HCT116 (cell line): ENCODE measurements around the gene PIP4K2B. TPM values are rescaled to one million over a fixed set of nuclear protein-coding genes. Genes with fewer than 3 reads are reported as not detected.

ENCODE experiments used
- ATAC-seq: fragments of 200-7000 bp; cut with Tn5 transposase; 2 replicates; pipeline ENCODE4 v1.9.1; 2020; ENCODE audit warnings: mild to moderate bottlenecking, moderate library complexity
- BruUV-seq: library from RNA; stranded (reverse); fragments of 400-500 nt; replicated peaks from 2 replicates; lab custom pipeline; 2021; lab: Mats Ljungman, UMichigan
- CTCF ChIA-PET: fragments of 300-600 bp; sonication (Branson Sonifier 250); formaldehyde crosslinking; loops from one replicate; lab custom pipeline; 2021; ENCODE audit warnings: antibody characterized with exemption; lab: Charles Lee
- POLR2A ChIA-PET: fragments of 300-600, 350-600 bp; sonication (Branson Sonifier 250); formaldehyde crosslinking; loops from one replicate; lab custom pipeline; 2021; ENCODE audit warnings: antibody characterized with exemption; lab: Charles Lee
- RAD21 ChIA-PET, 2 experiments: fragments of 300-600 bp; sonication (Branson Sonifier 250); formaldehyde crosslinking; loops; one replicate each; lab custom pipeline; 2023; ENCODE audit warnings: low total read pairs in 2 of 2; ENCODE audit not compliant: uncharacterized antibody in 2 of 2, unreplicated experiment in 2 of 2, low non-redundant PET in 1 of 2; lab: Charles Lee
- DNase-seq: peaks from one replicate; pipeline ENCODE4 v3.0.0-alpha.2; 2010; ENCODE audit warnings: low read depth, low spot score
- H2AFZ ChIP-seq: fragments of 200-600 bp; shearing (Covaris generic), sonication (generic); 2 replicates; pipeline ENCODE4 v1.6.1; 2017; ENCODE audit warnings: low read depth, mixed run types, mixed read lengths, antibody characterized with exemption, low read length; ENCODE audit not compliant: poor library complexity, severe bottlenecking
- H3K27ac ChIP-seq: 2 replicates; pipeline ENCODE4 v1.5.1; 2012; ENCODE audit warnings: low read depth, low read length
- H3K27me3 ChIP-seq: fragments of 200-600 bp; sonication (generic); 2 replicates; pipeline ENCODE4 v1.6.1; 2016; ENCODE audit warnings: mixed run types, low read length, mixed read lengths; ENCODE audit not compliant: insufficient read depth
- H3K36me3 ChIP-seq, 2 experiments: fragments of 200-500 bp in 1 of 2; fragments of 200-600 bp in 1 of 2; sonication (Bioruptor generic) in 1 of 2; sonication (generic) in 1 of 2; 2 replicates each; pipeline versions ENCODE4 v1.5.1 to v1.6.1; 2014 to 2016; ENCODE audit warnings: low read length in 2 of 2, inconsistent platforms in 1 of 2, mixed read lengths in 1 of 2, mixed run types in 1 of 2; ENCODE audit not compliant: insufficient read depth in 2 of 2, control insufficient read depth in 1 of 2
- H3K4me1 ChIP-seq, 2 experiments: fragments of 200-600 bp in 1 of 2; sonication (generic) in 1 of 2; 2 replicates each; pipeline versions ENCODE4 v1.5.1 to v1.6.1; 2012 to 2017; ENCODE audit warnings: low read length in 2 of 2, inconsistent platforms in 1 of 2, mild to moderate bottlenecking in 1 of 2, mixed read lengths in 1 of 2, mixed run types in 1 of 2, moderate library complexity in 1 of 2; ENCODE audit not compliant: insufficient read depth in 2 of 2, control insufficient read depth in 1 of 2
- H3K4me2 ChIP-seq: fragments of 200-600 bp; sonication (generic); 2 replicates; pipeline ENCODE4 v1.6.1; 2017; ENCODE audit warnings: mixed run types, low read length, mixed read lengths
- H3K4me3 ChIP-seq, 2 experiments: fragments of 200-600 bp in 1 of 2; sonication (generic) in 1 of 2; replicated peaks in 1 of 2; 2 replicates each; pipeline ENCODE4 v1.5.1; 2011 to 2016; ENCODE audit warnings: low read length in 2 of 2, control low read depth in 1 of 2, low read depth in 1 of 2, mild to moderate bottlenecking in 1 of 2, mixed read lengths in 1 of 2, mixed run types in 1 of 2
- H3K79me2 ChIP-seq: fragments of 200-600 bp; sonication (generic); 2 replicates; pipeline ENCODE4 v1.6.1; 2017; ENCODE audit warnings: mild to moderate bottlenecking, mixed run types, low read length, moderate library complexity, mixed read lengths; ENCODE audit not compliant: insufficient read depth
- H3K9ac ChIP-seq: fragments of 200-600 bp; sonication (generic); 2 replicates; pipeline ENCODE4 v1.6.1; 2016; ENCODE audit warnings: low read length, mixed read lengths
- H3K9me2 ChIP-seq: fragments of 200-600 bp; sonication (generic), shearing (Covaris generic); 2 replicates; pipeline ENCODE4 v1.6.1; 2017; ENCODE audit warnings: mixed run types, mild to moderate bottlenecking, moderate library complexity; ENCODE audit not compliant: insufficient read depth
- H3K9me3 ChIP-seq, 2 experiments: fragments of 200-500 bp in 1 of 2; fragments of 200-600 bp in 1 of 2; sonication (Bioruptor generic) in 1 of 2; sonication (generic) in 1 of 2; 2 replicates each; pipeline ENCODE4 v1.6.1; 2014 to 2017; ENCODE audit warnings: low read length in 2 of 2, mixed read lengths in 2 of 2, inconsistent platforms in 1 of 2, low read depth in 1 of 2, mild to moderate bottlenecking in 1 of 2, mixed run types in 1 of 2, moderate library complexity in 1 of 2; ENCODE audit not compliant: control insufficient read depth in 1 of 2, insufficient read depth in 1 of 2
- H4K20me1 ChIP-seq: fragments of 200-600 bp; sonication (generic), shearing (Covaris generic); 2 replicates; pipeline ENCODE4 v1.6.1; 2017; ENCODE audit warnings: mixed run types, mild to moderate bottlenecking, moderate library complexity; ENCODE audit not compliant: insufficient read depth
- CEBPB ChIP-seq: IDR thresholded peaks from 2 replicates; pipeline ENCODE4 v1.6.1; 2012; ENCODE audit warnings: low read depth
- EZH2 ChIP-seq: fragments of 200-600 bp; sonication (generic); IDR thresholded peaks from 2 replicates; pipeline ENCODE4 v1.6.1; 2017; ENCODE audit warnings: antibody characterized with exemption, mixed run types
- EZH2phosphoT487 ChIP-seq: fragments of 200-600 bp; IDR thresholded peaks from 2 replicates; pipeline ENCODE4 v1.6.1; 2018; ENCODE audit warnings: antibody characterized with exemption, borderline replicate concordance
- FOSL1 ChIP-seq: IDR thresholded peaks from 2 replicates; pipeline ENCODE4 v1.6.1; 2012; ENCODE audit warnings: low read depth
- POLR2A ChIP-seq: IDR thresholded peaks from 2 replicates; pipeline ENCODE4 v1.7.0; 2011; ENCODE audit warnings: borderline replicate concordance; ENCODE audit not compliant: insufficient read depth, insufficient read length; ENCODE audit errors: extremely low read depth
- RAD21 ChIP-seq: IDR thresholded peaks from 2 replicates; pipeline ENCODE4 v1.6.1; 2012; ENCODE audit warnings: low read depth, mild to moderate bottlenecking
- TCF7L2 ChIP-seq: IDR thresholded peaks from 2 replicates; pipeline ENCODE4 v1.7.0; 2011; ENCODE audit warnings: borderline replicate concordance, inconsistent platforms; ENCODE audit not compliant: insufficient read depth, insufficient read length; ENCODE audit errors: extremely low read depth
- YY1 ChIP-seq: IDR thresholded peaks from 2 replicates; pipeline ENCODE4 v1.6.1; 2011; ENCODE audit warnings: low read length, low read depth, moderate library complexity, mild to moderate bottlenecking; ENCODE audit not compliant: insufficient replicate concordance; ENCODE audit errors: extremely low read depth
- ZFX ChIP-seq: fragments of 450-650 bp; IDR thresholded peaks from 2 replicates; pipeline ENCODE4 v1.6.1; 2017
- ZNF274 ChIP-seq: fragments of 200-500 bp; sonication (Bioruptor generic); IDR thresholded peaks from 2 replicates; pipeline ENCODE4 v1.6.1; 2014; ENCODE audit warnings: mild to moderate bottlenecking, low read depth, low read length, inconsistent platforms
- intact Hi-C: fragments of 100-400 bp; cut with micrococcal nuclease; formaldehyde crosslinking; loops from 2 replicates; pipeline ENCODE4 v1.10.0; 2022
- total RNA-seq: library from RNA; stranded (reverse); gene quantifications from one replicate; pipeline ENCODE4 v1.2.1, GENCODE V29; 2021; ENCODE audit not compliant: unreplicated experiment
- TF ChIP-seq, protein P1 (sequence below): IDR thresholded peaks from 2 replicates; pipeline ENCODE4 v1.6.1; 2012
- TF ChIP-seq, protein P2 (sequence below): IDR thresholded peaks from 2 replicates; pipeline ENCODE4 v1.6.1; 2011; ENCODE audit warnings: mild to moderate bottlenecking, low read length, moderate library complexity; ENCODE audit not compliant: insufficient replicate concordance; ENCODE audit errors: extremely low read depth

Gene PIP4K2B
- total RNA-seq, 1 experiment from 2014 or later: 40.3 TPM

DNA sequence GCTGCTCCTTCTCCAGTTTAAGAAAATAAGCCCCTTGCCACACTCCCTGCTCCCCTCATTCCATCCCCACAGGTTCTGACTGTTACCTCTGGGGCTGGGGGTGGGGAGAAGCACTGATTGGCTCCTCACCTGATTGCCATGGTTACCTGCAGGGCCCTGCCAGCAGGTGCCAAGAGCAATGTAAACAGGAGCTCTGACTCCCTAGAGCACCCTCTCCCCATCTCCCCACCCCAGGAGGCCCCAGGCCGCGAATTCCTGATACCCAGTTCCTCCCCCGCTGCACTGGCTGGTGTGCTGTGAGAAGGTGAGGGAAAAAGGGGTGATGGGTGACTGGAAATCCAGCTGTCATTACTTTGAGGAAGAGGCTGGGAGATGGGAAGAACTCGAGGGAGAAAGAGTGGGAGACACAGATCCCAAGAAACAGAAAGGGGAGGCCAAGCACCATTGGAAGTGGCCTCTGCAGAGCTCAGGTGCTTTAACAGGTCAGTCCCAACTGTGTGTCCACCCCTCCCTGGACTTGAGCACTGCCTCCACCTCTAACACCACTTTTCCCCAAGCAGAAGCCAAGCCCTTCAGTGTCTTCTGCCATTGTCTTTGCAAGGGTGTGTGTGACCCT, 55.7 kb downstream of the PIP4K2B start:
- intact Hi-C loops: no loop called here
- ATAC-seq: no peak
- ChIA-PET RAD21 (no interaction called here), CTCF (interaction anchor here (1.1 kb wide), 1 partner anchor 12 kb away, joined by 4 read pairs; no protein-coding TSS in a partner anchor), POLR2A (no interaction called here)
- TF ChIP-seq, protein P1, sequence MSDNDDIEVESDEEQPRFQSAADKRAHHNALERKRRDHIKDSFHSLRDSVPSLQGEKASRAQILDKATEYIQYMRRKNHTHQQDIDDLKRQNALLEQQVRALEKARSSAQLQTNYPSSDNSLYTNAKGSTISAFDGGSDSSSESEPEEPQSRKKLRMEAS: no peak
- no peak for TF ChIP-seq TCF7L2
- TF ChIP-seq EZH2: no peak
- TF ChIP-seq ZFX: no peak
- TF ChIP-seq, protein P2, sequence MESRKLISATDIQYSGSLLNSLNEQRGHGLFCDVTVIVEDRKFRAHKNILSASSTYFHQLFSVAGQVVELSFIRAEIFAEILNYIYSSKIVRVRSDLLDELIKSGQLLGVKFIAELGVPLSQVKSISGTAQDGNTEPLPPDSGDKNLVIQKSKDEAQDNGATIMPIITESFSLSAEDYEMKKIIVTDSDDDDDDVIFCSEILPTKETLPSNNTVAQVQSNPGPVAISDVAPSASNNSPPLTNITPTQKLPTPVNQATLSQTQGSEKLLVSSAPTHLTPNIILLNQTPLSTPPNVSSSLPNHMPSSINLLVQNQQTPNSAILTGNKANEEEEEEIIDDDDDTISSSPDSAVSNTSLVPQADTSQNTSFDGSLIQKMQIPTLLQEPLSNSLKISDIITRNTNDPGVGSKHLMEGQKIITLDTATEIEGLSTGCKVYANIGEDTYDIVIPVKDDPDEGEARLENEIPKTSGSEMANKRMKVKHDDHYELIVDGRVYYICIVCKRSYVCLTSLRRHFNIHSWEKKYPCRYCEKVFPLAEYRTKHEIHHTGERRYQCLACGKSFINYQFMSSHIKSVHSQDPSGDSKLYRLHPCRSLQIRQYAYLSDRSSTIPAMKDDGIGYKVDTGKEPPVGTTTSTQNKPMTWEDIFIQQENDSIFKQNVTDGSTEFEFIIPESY: no peak
- no peak for TF ChIP-seq CEBPB
- TF ChIP-seq POLR2A: no peak
- TF ChIP-seq RAD21: no peak
- no peak for TF ChIP-seq ZNF274
- no peak for TF ChIP-seq FOSL1
- TF ChIP-seq YY1: no peak
- no peak for TF ChIP-seq EZH2phosphoT487
- Histone ChIP-seq H3K9ac (no peak overlapping the region), H3K27ac (no peak overlapping the region), H2AFZ (no peak overlapping the region), H3K4me2 (no peak overlapping the region), H3K9me2 (no peaks in the 10 kb centered on the region), H3K4me1 (peaks cover 21 to 37% of the 10 kb centered on the region in 2 experiments), H3K79me2 (peaks cover 75% of the 10 kb centered on the region), H3K36me3 (peaks cover 5 to 8% of the 10 kb centered on the region in 2 experiments; a peak in 3 of 4 replicates), H4K20me1 (no peaks in the 10 kb centered on the region), H3K9me3 (no peaks in the 10 kb centered on the region), H3K27me3 (no peaks in the 10 kb centered on the region), H3K4me3 (no peak overlapping the region)
- BruUV-seq: no TSS peak
- no peak for DNase-seq
